Epithelial cell of esophagus (primary cell): ENCODE measurements around the gene DUOXA1.

Experiments used
- DNase-seq: peaks from one replicate; pipeline ENCODE4 v3.0.0; 2010; ENCODE audit warnings: low read depth
- H3K4me3 ChIP-seq: 2 replicates; pipeline ENCODE4 v1.5.1; 2011; ENCODE audit warnings: mild to moderate bottlenecking, low read length, control low read depth
- CTCF ChIP-seq: IDR thresholded peaks from 2 replicates; pipeline ENCODE4 v1.5.1; 2011; ENCODE audit warnings: low read depth, mild to moderate bottlenecking, low read length, control low read depth, inconsistent platforms; ENCODE audit not compliant: insufficient read depth; ENCODE audit errors: missing control alignments

DUOXA1 gene

GRCh38 chr15:45117308-45118130 is 12.2 kb downstream of the DUOXA1 start:
- TF ChIP-seq CTCF = no peak
- no peak for DNase-seq
- no peak overlapping the region for H3K4me3 ChIP-seq

- DNase-seq = no peak
- no peak for TF ChIP-seq CTCF
- H3K4me3 ChIP-seq = no peak overlapping the region
Measured at GRCh38 chr15:45116482-45117307, 13.0 kb downstream of the DUOXA1 start.

DNA sequence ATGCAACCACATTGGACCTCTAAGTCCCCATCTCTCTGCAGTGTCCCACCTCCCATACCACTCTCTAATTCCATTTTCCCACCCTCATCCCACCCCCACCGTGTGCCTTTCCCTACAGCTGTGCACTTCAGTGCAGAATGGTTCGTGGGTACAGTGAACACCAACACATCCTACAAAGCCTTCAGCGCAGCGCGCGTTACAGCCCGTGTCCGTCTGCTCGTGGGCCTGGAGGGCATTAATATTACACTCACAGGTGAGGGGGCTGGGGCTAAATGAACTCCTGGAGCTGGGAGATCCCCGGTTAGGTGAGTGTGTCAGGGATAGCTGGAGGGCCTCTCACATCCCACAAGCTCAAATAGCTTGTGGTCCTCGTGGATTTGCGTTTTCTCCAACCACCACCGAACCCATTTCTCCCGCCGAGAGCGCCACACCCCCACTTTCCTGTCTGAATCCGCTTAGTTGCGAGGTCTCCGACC is 13.6 kb downstream of the DUOXA1 start:
- H3K4me3 ChIP-seq = no peak overlapping the region
- no peak for TF ChIP-seq CTCF
- no peak for DNase-seq

DNA sequence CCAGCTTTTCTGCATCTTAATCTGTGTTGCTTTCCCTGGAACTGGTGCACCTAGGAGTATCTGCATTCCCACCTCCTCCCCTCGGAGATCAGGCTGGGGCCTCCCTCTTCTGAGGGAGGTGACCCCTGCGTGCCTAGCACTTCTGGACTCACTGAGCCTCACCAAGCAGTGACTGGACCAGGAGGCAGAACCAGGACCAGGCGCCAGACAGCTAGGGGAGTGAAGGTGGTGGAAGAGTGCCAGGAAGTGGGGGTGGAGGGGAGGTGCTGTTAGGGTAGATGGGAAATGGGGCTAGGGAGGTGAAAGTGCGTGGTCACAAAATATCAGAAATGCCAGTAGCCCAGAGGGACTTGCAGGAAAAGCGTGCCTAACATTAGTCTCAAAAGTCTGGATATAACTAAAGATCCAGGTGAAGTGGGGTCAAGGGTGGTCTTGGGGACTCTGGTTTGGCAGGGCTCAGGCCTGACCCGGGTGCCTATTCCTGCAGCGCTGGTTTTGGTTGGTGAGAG is 14.3 kb downstream of the DUOXA1 start:
- no peak overlapping the region for H3K4me3 ChIP-seq
- TF ChIP-seq CTCF = no peak
- DNase-seq = no peak

GRCh38 chr15:45114751-45115085 is 15.0 kb downstream of the DUOXA1 start:
- no peak for DNase-seq
- H3K4me3 ChIP-seq = no peak overlapping the region
- no peak for TF ChIP-seq CTCF

DNA sequence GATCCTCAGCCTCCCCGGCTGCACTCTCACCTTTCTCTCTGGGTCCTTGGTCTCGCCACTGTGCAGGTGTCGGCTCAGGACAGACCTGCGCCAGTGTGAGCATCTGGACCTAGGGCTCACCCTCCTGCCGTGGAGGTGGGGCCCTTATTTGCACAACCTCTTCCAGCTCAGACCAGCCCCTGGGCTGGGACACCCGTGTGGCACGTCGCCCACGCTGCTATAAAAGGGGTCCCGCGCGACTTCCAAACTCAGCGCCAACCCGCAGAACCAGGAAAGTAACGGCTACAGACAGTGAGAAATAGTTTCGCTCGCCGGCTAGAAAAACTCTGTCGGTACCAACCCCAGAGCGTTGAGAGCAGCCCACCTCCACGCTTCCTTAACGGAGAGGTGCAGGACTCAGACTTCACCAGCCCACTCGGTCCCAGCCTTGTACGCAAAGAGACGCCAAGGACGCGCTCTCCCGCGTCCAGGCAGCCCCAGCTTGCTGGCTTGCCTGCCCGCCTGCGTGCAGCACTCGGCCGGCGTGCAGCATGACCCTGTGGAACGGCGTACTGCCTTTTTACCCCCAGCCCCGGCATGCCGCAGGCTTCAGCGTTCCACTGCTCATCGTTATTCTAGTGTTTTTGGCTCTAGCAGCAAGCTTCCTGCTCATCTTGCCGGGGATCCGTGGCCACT is 15.5 kb downstream of the DUOXA1 start, which contains the start of the genes DUOX2 and DUOXA2:
Gene DUOX2, minus strand, starts transcription at position 97 of the 675 bp plus-strand sequence. CDS start 761 bp downstream, outside the sequence.
Gene DUOXA2, plus strand, starts transcription at position 251 of the 675 bp plus-strand sequence. Its CDS starts 280 bp downstream, at position 531.
- H3K4me3 ChIP-seq = no peak within 1 kb of the TSS
- no peak for DNase-seq
- no peak for TF ChIP-seq CTCF
